GM12801 (cell line): ENCODE measurements around the gene ABLIM2.

ENCODE experiments used
- CTCF ChIP-seq: IDR thresholded peaks from one replicate; pipeline ENCODE4 v1.5.1; 2011; ENCODE audit warnings: control low read depth; ENCODE audit not compliant: insufficient read length; ENCODE audit errors: extremely low read depth

ABLIM2 gene

GRCh38 chr4:8001564-8002355, 156.9 kb downstream of the ABLIM2 start:
- no peak for TF ChIP-seq CTCF

GRCh38 chr4:8000721-8001491, 157.7 kb downstream of the ABLIM2 start:
- no peak for TF ChIP-seq CTCF

- TF ChIP-seq CTCF = no peak
Observed at GRCh38 chr4:8000247-8000646, 158.4 kb downstream of the ABLIM2 start.

GRCh38 chr4:7999695-8000094, 158.9 kb downstream of the ABLIM2 start:
- no peak for TF ChIP-seq CTCF

GRCh38 chr4:7999279-7999678, 159.3 kb downstream of the ABLIM2 start:
- no peak for TF ChIP-seq CTCF

GRCh38 chr4:7998447-7998846, 160.2 kb downstream of the ABLIM2 start:
- no peak for TF ChIP-seq CTCF

GRCh38 chr4:7995866-7996265, 162.7 kb downstream of the ABLIM2 start:
- no peak for TF ChIP-seq CTCF
